B cell (primary cell): ENCODE results near the gene TXNDC17. TPM values are rescaled to one million over a fixed set of nuclear protein-coding genes. Genes with fewer than 3 reads are reported as not detected.
A peak's percentile ranks its signal among the peaks of the same experiment; 100 is the strongest.

ENCODE experiments used
- ATAC-seq: fragments of 200-7000 bp; cut with Tn5 transposase; one replicate; pipeline ENCODE4 v1.10.0; 2021; ENCODE audit warnings: low read depth, mild to moderate bottlenecking, moderate number of reproducible peaks, moderate library complexity
- CTCF ChIA-PET: fragments of 350-600 bp; sonication (Branson Sonifier 250); formaldehyde crosslinking; loops from one replicate; lab custom pipeline; 2021; ENCODE audit warnings: antibody characterized with exemption, inconsistent platforms; lab: Charles Lee
- POLR2A ChIA-PET: fragments of 350-600 bp; sonication (Branson Sonifier 250); formaldehyde crosslinking; loops from one replicate; lab custom pipeline; 2021; ENCODE audit warnings: antibody characterized with exemption; lab: Charles Lee
- DNase-seq: peaks from one replicate; pipeline ENCODE4 v3.0.0; 2013
- H2AFZ ChIP-seq: 2 replicates; pipeline ENCODE4 v1.6.1; 2012; ENCODE audit warnings: mild to moderate bottlenecking, low read depth, low read length; ENCODE audit not compliant: insufficient read depth, poor library complexity, severe bottlenecking
- H3K27ac ChIP-seq, 2 donors: 1 replicate in 1 of 2; 2 replicates in 1 of 2; pipeline ENCODE4 v1.5.1; 2012 to 2013; ENCODE audit warnings: low read length in 2 of 2, mild to moderate bottlenecking in 2 of 2, moderate library complexity in 1 of 2
- H3K27me3 ChIP-seq, 4 experiments: fragments of 200-600 bp in 1 of 4; sonication (generic) in 1 of 4; replicated peaks in 1 of 4; 1 replicate in 2 of 4; 2 replicates in 2 of 4; pipeline versions ENCODE4 v1.6.1 to v1.7.0; 2013 to 2016; ENCODE audit warnings: low read length in 3 of 4, mild to moderate bottlenecking in 2 of 4, mixed read lengths in 1 of 4, moderate library complexity in 1 of 4; ENCODE audit not compliant: insufficient read depth in 4 of 4, control insufficient read depth in 3 of 4; ENCODE audit errors: control extremely low read depth in 1 of 4
- H3K36me3 ChIP-seq, 2 experiments: replicated peaks in 1 of 2; 1 replicate in 1 of 2; 2 replicates in 1 of 2; pipeline versions ENCODE4 v1.6.1 to v1.7.1; 2013; ENCODE audit warnings: low read length in 1 of 2; ENCODE audit not compliant: insufficient read depth in 2 of 2, control insufficient read depth in 1 of 2; ENCODE audit errors: control extremely low read depth in 1 of 2, extremely low read depth in 1 of 2
- H3K4me1 ChIP-seq, 2 donors: fragments of 200-600 bp in 1 of 2; sonication (generic) in 1 of 2; 1 replicate in 1 of 2; 2 replicates in 1 of 2; pipeline versions ENCODE4 v1.5.1 to v1.6.1; 2013 to 2017; ENCODE audit warnings: low read length in 2 of 2; ENCODE audit not compliant: control insufficient read depth in 2 of 2, insufficient read depth in 2 of 2
- H3K4me2 ChIP-seq: replicated peaks from 2 replicates; pipeline ENCODE3; 2012; ENCODE audit warnings: mild to moderate bottlenecking, low read depth, low read length; ENCODE audit not compliant: poor library complexity, severe bottlenecking
- H3K4me3 ChIP-seq, 5 experiments: fragments of 200-600 bp in 1 of 5; sonication (generic) in 1 of 5; 1 replicate in 3 of 5; 2 replicates in 2 of 5; pipeline versions ENCODE4 v1.5.1 to v1.7.0; 2011 to 2016; ENCODE audit warnings: low read length in 4 of 5, mild to moderate bottlenecking in 4 of 5, low read depth in 2 of 5, control low read depth in 1 of 5, moderate library complexity in 1 of 5; ENCODE audit not compliant: insufficient read depth in 1 of 5; ENCODE audit errors: control extremely low read depth in 1 of 5, extremely low read depth in 1 of 5
- H3K79me2 ChIP-seq: fragments of 200-600 bp; sonication (generic); one replicate; pipeline ENCODE4 v1.6.0; 2016; ENCODE audit warnings: low read length; ENCODE audit not compliant: control insufficient read depth, insufficient read depth
- H3K9ac ChIP-seq: fragments of 200-600 bp; sonication (generic); 2 replicates; pipeline ENCODE4 v1.6.1; 2017; ENCODE audit warnings: mild to moderate bottlenecking, low read length, moderate library complexity
- H3K9me3 ChIP-seq, 3 donors: one replicate each; pipeline versions ENCODE4 v1.6.1 to v1.7.1; 2013; ENCODE audit warnings: low read length in 2 of 3; ENCODE audit not compliant: control insufficient read depth in 2 of 3, insufficient read depth in 1 of 3; ENCODE audit errors: control extremely low read depth in 1 of 3
- H4K20me1 ChIP-seq: 2 replicates; pipeline ENCODE4 v1.6.0; 2012; ENCODE audit warnings: mild to moderate bottlenecking, low read length; ENCODE audit not compliant: insufficient read depth, control insufficient read depth, poor library complexity, severe bottlenecking
- H3K27ac Mint-ChIP-seq: one replicate; pipeline ENCODE4 v1.8.0; 2021; ENCODE audit warnings: mixed read lengths
- H3K27me3 Mint-ChIP-seq: one replicate; pipeline ENCODE4 v1.8.0; 2021; ENCODE audit warnings: mixed read lengths
- H3K4me1 Mint-ChIP-seq: one replicate; pipeline ENCODE4 v1.8.0; 2021; ENCODE audit warnings: mixed read lengths
- H3K4me3 Mint-ChIP-seq: one replicate; pipeline ENCODE4 v1.8.0; 2021; ENCODE audit warnings: mixed read lengths
- H3K9me3 Mint-ChIP-seq: one replicate; pipeline ENCODE4 v1.8.0; 2022; ENCODE audit warnings: mixed read lengths; ENCODE audit not compliant: insufficient read depth
- EZH2 ChIP-seq: IDR thresholded peaks from 2 replicates; pipeline ENCODE4 v1.6.1; 2012; ENCODE audit warnings: borderline replicate concordance, low read depth, mild to moderate bottlenecking, moderate library complexity, low read length; ENCODE audit not compliant: insufficient read depth, poor library complexity, severe bottlenecking
- WGBS: methylation state at CpG from one replicate; pipeline ENCODE4 v1.1.5; 2013; ENCODE audit warnings: missing lambda C conversion rate; ENCODE audit not compliant: insufficient coverage; 5-methylcytosine and 5-hydroxymethylcytosine counted together
- intact Hi-C: fragments of 100-400 bp; cut with micrococcal nuclease; formaldehyde crosslinking; loops from one replicate; pipeline ENCODE4 v1.10.0; 2022
- polyA minus RNA-seq: library from RNA; depleted of rRNA, polyadenylated mRNA; stranded (reverse); fragments of >200 nt; gene quantifications from 2 replicates; pipeline ENCODE4 v1.2.3, GENCODE V29; 2012
- polyA plus RNA-seq: library from polyadenylated mRNA; depleted of rRNA; stranded (reverse); fragments of >200 nt; gene quantifications from 2 replicates; pipeline ENCODE4 v1.2.3, GENCODE V29; 2012
- total RNA-seq, 2 donors: library from RNA; stranded (reverse); fragments of 120-200 nt in 1 of 2; gene quantifications; 1 replicate in 1 of 2; 2 replicates in 1 of 2; pipeline versions ENCODE4 v1.2.3 to v1.2.4, GENCODE V29; 2013 to 2022
- TF ChIP-seq, protein P1 (sequence below): fragments of 200-600 bp; IDR thresholded peaks from one replicate; pipeline ENCODE4 v1.8.0; 2022; ENCODE audit warnings: antibody characterized with exemption, mild to moderate bottlenecking

TXNDC17 gene
- total RNA-seq = 18.2 and 19.5 TPM in 2 replicates
- total RNA-seq (2013) = 34.0 TPM
- polyA plus RNA-seq = 15.4 and 33.7 TPM in 2 replicates
- polyA minus RNA-seq = 10.6 and 16.1 TPM in 2 replicates

GRCh38 chr17:6640536-6641246, at the start of gene TXNDC17, which contains the start of gene KIAA0753:
TSS of gene TXNDC17 (plus strand) at chr17:6641060. CDS start at chr17:6641083, 23 bp downstream.
TSS of gene KIAA0753 (minus strand) at chr17:6640711. CDS start at chr17:6635103, 5,608 bp downstream.
- CTCF ChIA-PET = no interaction called here

More at GRCh38 chr17:6640536-6641246, at the start of gene TXNDC17, which contains the start of gene KIAA0753:
- peaks cover 12% of the 10 kb centered on the region for H4K20me1 ChIP-seq
- peak within 1 kb of the TSS; percentile 64 to 89 for H3K27ac ChIP-seq
- WGBS = under 1% methylated on average over 52 of the region's 52 CpGs
- Mint-ChIP-seq H3K27ac (peak within 1 kb of the TSS; percentile 99), H3K4me3 (peak within 1 kb of the TSS; percentile 98), H3K27me3 (no peaks in the 10 kb centered on the region), H3K4me1 (peaks cover 37% of the 10 kb centered on the region), H3K9me3 (no peaks in the 10 kb centered on the region)
- no peaks in the 10 kb centered on the region for H3K27me3 ChIP-seq
- DNase-seq (peak; percentile 95), ATAC-seq (peak; percentile 95)
- peak within 1 kb of the TSS; percentile 83 to 94 (median 89) for H3K4me3 ChIP-seq
- H3K36me3 ChIP-seq = peaks cover 1 to 28% of the 10 kb centered on the region in 2 experiments
- no peaks in the 10 kb centered on the region for H3K9me3 ChIP-seq
- peaks cover 54% of the 10 kb centered on the region for H3K79me2 ChIP-seq
- peaks cover 22 to 30% of the 10 kb centered on the region in 2 donors for H3K4me1 ChIP-seq
- POLR2A ChIA-PET = interaction anchor here (0.6 to 1.5 kb wide), 5 partner anchors 10 to 1452 kb away, joined by 3 to 5 read pairs (median 3); partner anchors contain the start of genes C17orf100 and MED31
- TF ChIP-seq, protein P1, sequence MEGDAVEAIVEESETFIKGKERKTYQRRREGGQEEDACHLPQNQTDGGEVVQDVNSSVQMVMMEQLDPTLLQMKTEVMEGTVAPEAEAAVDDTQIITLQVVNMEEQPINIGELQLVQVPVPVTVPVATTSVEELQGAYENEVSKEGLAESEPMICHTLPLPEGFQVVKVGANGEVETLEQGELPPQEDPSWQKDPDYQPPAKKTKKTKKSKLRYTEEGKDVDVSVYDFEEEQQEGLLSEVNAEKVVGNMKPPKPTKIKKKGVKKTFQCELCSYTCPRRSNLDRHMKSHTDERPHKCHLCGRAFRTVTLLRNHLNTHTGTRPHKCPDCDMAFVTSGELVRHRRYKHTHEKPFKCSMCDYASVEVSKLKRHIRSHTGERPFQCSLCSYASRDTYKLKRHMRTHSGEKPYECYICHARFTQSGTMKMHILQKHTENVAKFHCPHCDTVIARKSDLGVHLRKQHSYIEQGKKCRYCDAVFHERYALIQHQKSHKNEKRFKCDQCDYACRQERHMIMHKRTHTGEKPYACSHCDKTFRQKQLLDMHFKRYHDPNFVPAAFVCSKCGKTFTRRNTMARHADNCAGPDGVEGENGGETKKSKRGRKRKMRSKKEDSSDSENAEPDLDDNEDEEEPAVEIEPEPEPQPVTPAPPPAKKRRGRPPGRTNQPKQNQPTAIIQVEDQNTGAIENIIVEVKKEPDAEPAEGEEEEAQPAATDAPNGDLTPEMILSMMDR = no peak
- TF ChIP-seq EZH2 = no peak
- intact Hi-C loops = loop anchor here (1.0 to 2.0 kb wide), 3 partner anchors 11 to 196 kb away; partner anchors contain the start of genes C17orf100, MED31 and PIMREG
- peak within 1 kb of the TSS; percentile 90 for H3K9ac ChIP-seq
- H3K4me2 ChIP-seq = peak within 1 kb of the TSS; percentile 87
- H2AFZ ChIP-seq = peak within 1 kb of the TSS; percentile 99
